Measurements from ENCODE around the gene OAT. TPM values are rescaled to one million over a fixed set of nuclear protein-coding genes. Genes with fewer than 3 reads are reported as not detected.

OAT gene
- total and polyA plus RNA-seq, 2 of the 4 experiments (the other 2 are of a cell fraction), result 110 to 152 TPM

DNA sequence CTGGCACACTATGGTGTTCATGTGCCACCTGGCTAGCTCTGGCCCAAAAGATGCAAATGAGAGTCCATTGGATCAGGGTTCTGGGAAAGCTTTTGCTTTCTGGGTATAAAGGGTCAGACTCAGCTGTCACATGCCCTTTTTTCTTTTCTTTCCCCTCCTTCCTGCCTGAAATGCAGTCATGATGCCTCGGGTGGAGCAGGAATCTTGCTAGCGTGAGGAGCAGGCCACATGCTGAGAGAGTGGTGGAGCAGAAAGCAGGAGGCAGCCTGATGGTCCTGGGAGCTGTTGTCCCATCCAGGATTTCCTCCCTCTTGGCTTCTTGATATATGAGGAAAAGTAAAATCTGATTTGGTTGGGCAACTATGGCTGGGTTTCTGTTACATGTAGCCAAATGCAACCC lies 40.2 kb upstream of the OAT start:
- Histone ChIP-seq H2BK20ac (ENCODE audit: low read depth, low read length) (no peak overlapping the region), H2AK5ac (ENCODE audit: low read depth, low read length) (no peak overlapping the region), H3K79me1 (ENCODE audit: low read depth in 1 of 2, low read length in 2 of 2) (peaks cover 5% of the 10 kb centered on the region in 2 experiments; a peak in 3 of 4 replicates), H3K14ac (replicated peaks; ENCODE audit: low read depth, low read length) (no peak overlapping the region), H4K5ac (ENCODE audit: low read depth, low read length) (no peak overlapping the region), H4K8ac (ENCODE audit: low read depth in 2 of 2, low read length in 2 of 2) (no peak overlapping the region), H4K91ac (ENCODE audit: insufficient read depth, low read depth, low read length) (no peak overlapping the region), H3K18ac (ENCODE audit: low read depth, low read length) (no peak overlapping the region), H3K9me1 (ENCODE audit: insufficient read depth, low read length) (0 out of 2 replicates have a peak, but pooled peaks cover 2% of the 10 kb centered on the region), H3K4me2 (ENCODE audit: low read depth, low read length) (no peak overlapping the region), H3K27ac (ENCODE audit: insufficient read depth, low read length) (no peak overlapping the region), H3K27me3 (ENCODE audit: control insufficient read depth, insufficient read depth, low read length) (peaks cover 28% of the 10 kb centered on the region), H3K36me3 (ENCODE audit: control insufficient read depth, insufficient read depth, low read length) (no peaks in the 10 kb centered on the region), H2AK9ac (replicated peaks; ENCODE audit: low read depth, low read length, poor library complexity) (no peak overlapping the region), H2BK15ac (ENCODE audit: low read depth, low read length) (no peak overlapping the region), H3K56ac (ENCODE audit: extremely low read depth, insufficient read depth, low read length) (no peak overlapping the region), H3K9ac (ENCODE audit: low read depth, low read length) (no peak overlapping the region), H3K9me3 (ENCODE audit: control insufficient read depth, insufficient read depth, low read length) (no peaks in the 10 kb centered on the region), H3K23ac (ENCODE audit: low read depth, low read length) (no peak overlapping the region), H3K4me3 (ENCODE audit: insufficient read depth, low read depth, low read length) (no peak overlapping the region), H3K4ac (ENCODE audit: low read depth, low read length) (no peak overlapping the region), H3K4me1 (ENCODE audit: control insufficient read depth, insufficient read depth, low read length) (peaks cover 4% of the 10 kb centered on the region), H2AFZ (replicated peaks; ENCODE audit: low read length, poor library complexity) (no peak overlapping the region), H2BK120ac (ENCODE audit: low read depth, low read length) (no peak overlapping the region), H4K20me1 (ENCODE audit: insufficient read depth, low read length) (no peaks in the 10 kb centered on the region), H2BK5ac (ENCODE audit: low read depth, low read length, poor library complexity, severe bottlenecking) (no peak overlapping the region)
- CTCF ChIA-PET, result no interaction called here
- no TSS peak for BruUV-seq (replicated peaks)
- intact Hi-C loops (cut with micrococcal nuclease) (no loop called here), in situ Hi-C loops (cut with MboI; ENCODE audit: low sequenced_read_pairs) (no loop called here), dilution Hi-C loops (cut with HindIII; ENCODE audit: low sequenced_read_pairs, unreplicated experiment) (no loop called here)
- DNase-seq (no peak), ATAC-seq (ENCODE audit: low read depth) (no peak)
- POLR2A ChIA-PET (ENCODE audit: unreplicated experiment), result no interaction called here
- TF ChIP-seq, protein P1, sequence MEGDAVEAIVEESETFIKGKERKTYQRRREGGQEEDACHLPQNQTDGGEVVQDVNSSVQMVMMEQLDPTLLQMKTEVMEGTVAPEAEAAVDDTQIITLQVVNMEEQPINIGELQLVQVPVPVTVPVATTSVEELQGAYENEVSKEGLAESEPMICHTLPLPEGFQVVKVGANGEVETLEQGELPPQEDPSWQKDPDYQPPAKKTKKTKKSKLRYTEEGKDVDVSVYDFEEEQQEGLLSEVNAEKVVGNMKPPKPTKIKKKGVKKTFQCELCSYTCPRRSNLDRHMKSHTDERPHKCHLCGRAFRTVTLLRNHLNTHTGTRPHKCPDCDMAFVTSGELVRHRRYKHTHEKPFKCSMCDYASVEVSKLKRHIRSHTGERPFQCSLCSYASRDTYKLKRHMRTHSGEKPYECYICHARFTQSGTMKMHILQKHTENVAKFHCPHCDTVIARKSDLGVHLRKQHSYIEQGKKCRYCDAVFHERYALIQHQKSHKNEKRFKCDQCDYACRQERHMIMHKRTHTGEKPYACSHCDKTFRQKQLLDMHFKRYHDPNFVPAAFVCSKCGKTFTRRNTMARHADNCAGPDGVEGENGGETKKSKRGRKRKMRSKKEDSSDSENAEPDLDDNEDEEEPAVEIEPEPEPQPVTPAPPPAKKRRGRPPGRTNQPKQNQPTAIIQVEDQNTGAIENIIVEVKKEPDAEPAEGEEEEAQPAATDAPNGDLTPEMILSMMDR (conservative IDR thresholded peaks at IDR 0.05; ENCODE audit: low read depth, low read length), result no peak
- no peak for TF ChIP-seq BHLHE40 (IDR thresholded peaks at IDR 0.05; ENCODE audit: low read depth, low read length)
- WGBS, 2 experiments (ENCODE audit: extremely low coverage in 2 of 2, insufficient read length in 1 of 2), result no CpG with 5 or more reads among the region's 2 CpGs
